ENCODE results near the gene CCDC27. TPM values are rescaled to one million over a fixed set of nuclear protein-coding genes. Genes with fewer than 3 reads are reported as not detected.
"Not testable (repeated sequence)": the region's sequence is repeated elsewhere in the genome, so short reads cannot be mapped to it uniquely, and the experiment has no call there.

Gene CCDC27
- total RNA-seq, 6 donors from 2014 or later = not detected

DNA sequence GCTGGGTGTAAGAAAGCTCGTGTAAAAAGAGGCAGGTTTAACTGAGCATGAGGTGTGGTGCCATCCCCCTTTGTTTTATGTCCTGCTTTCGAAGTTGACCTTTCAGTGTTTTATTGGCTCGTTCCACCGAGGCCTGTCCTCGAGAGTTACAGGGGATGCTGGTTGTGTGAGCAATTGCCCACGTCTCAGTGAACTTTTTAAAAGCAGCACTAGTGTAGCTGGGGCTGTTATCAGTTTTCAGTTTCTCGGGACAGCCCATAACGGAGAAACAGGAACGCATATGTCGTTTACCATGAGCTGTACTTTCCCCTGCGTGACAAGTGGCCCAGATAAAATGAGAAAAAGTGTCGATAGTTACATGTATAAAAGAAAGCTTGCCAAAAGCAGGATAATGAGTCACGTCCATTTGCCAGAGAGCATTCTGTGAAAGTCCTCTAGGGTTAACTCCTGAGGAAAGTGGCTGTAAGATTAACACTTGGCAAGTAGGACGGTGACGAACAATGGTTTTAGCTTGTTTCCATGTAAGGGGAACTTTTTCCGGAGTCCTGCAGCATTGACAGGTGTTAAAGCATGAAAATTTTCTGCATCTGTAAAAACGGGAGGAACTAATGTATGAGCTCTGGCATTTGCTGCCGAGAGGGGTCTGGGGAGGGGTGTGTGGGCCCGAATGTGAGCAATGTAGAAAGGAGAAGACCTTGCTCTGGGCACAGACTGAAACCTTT, 51.8 kb downstream of the CCDC27 start:
- H3K27ac ChIP-seq = no peak overlapping the region
- H3K36me3 ChIP-seq = no peaks in the 10 kb centered on the region
- WGBS, 2 donors = 74 to 76% methylated on average over 19 of the region's 19 CpGs
- ATAC-seq (ENCODE audit: low FRiP score in 2 of 2) (no peak), DNase-seq (no peak)
- no peaks in the 10 kb centered on the region for H3K27me3 ChIP-seq
- H3K9me3 ChIP-seq = no peaks in the 10 kb centered on the region
- H3K4me3 ChIP-seq = no peak overlapping the region
- H3K4me1 ChIP-seq = no peaks in the 10 kb centered on the region
- no peak for TF ChIP-seq POLR2A (IDR thresholded peaks at IDR 0.05)
- TF ChIP-seq POLR2AphosphoS5 (IDR thresholded peaks at IDR 0.05) = no peak
- TF ChIP-seq EP300 (IDR thresholded peaks at IDR 0.05) = no peak
- TF ChIP-seq, protein P1, sequence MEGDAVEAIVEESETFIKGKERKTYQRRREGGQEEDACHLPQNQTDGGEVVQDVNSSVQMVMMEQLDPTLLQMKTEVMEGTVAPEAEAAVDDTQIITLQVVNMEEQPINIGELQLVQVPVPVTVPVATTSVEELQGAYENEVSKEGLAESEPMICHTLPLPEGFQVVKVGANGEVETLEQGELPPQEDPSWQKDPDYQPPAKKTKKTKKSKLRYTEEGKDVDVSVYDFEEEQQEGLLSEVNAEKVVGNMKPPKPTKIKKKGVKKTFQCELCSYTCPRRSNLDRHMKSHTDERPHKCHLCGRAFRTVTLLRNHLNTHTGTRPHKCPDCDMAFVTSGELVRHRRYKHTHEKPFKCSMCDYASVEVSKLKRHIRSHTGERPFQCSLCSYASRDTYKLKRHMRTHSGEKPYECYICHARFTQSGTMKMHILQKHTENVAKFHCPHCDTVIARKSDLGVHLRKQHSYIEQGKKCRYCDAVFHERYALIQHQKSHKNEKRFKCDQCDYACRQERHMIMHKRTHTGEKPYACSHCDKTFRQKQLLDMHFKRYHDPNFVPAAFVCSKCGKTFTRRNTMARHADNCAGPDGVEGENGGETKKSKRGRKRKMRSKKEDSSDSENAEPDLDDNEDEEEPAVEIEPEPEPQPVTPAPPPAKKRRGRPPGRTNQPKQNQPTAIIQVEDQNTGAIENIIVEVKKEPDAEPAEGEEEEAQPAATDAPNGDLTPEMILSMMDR (IDR thresholded peaks at IDR 0.05) = no peak

DNA sequence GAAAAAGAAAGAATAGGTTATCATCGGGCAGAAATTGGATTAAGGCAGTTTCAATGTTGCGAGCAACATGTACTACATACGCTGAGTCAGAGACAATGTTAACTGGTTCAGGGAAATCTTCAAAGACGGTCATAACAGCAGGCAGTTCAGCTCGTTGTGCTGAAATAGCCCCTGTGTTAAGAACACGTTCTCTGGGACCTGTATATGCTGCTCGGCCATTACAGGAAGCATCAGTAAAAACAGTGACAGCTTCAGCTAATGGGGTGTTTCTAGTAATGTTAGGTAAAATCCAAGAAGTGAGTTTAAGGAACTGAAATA, 52.3 kb downstream of the CCDC27 start:
- 65 to 67% methylated on average over 7 of the region's 7 CpGs for WGBS, 2 donors
- H3K9me3 ChIP-seq; H3K4me1 ChIP-seq; H3K27me3 ChIP-seq; H3K27ac ChIP-seq; DNase-seq; ATAC-seq (ENCODE audit: low FRiP score in 2 of 2); H3K36me3 ChIP-seq; H3K4me3 ChIP-seq: not testable (repeated sequence)

DNA sequence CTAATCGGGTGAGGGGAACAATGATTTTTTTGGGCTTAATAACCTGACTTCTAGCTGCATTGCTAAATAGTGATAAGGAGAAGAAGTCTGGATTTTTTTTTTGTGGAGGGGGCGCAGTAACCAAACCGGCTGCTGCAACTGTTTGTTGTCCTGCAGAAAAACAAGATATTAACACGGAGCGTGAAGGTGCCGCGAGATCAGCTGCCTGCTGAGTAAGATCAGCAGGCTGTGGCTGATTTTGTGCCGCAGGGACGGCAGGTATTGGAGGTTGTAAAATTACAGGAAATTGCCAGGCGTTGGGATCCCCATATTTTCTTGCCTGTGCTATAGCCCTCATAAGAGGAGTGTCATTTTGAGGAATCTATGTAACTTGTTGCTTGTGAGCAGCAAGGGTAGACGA, 52.8 kb downstream of the CCDC27 start:
- Histone ChIP-seq H3K4me1 (no peaks in the 10 kb centered on the region), H3K36me3 (no peaks in the 10 kb centered on the region), H3K27ac (no peak overlapping the region), H3K4me3 (no peak overlapping the region), H3K9me3 (no peaks in the 10 kb centered on the region), H3K27me3 (no peaks in the 10 kb centered on the region)
- ATAC-seq (ENCODE audit: low FRiP score in 2 of 2) (no peak), DNase-seq (no peak)
- TF ChIP-seq POLR2A (IDR thresholded peaks at IDR 0.05) = no peak
- TF ChIP-seq POLR2AphosphoS5 (IDR thresholded peaks at IDR 0.05) = no peak
- TF ChIP-seq, protein P1 (IDR thresholded peaks at IDR 0.05) = no peak
- no peak for TF ChIP-seq EP300 (IDR thresholded peaks at IDR 0.05)
- 84 to 88% methylated on average over 11 of the region's 11 CpGs for WGBS, 2 donors

DNA sequence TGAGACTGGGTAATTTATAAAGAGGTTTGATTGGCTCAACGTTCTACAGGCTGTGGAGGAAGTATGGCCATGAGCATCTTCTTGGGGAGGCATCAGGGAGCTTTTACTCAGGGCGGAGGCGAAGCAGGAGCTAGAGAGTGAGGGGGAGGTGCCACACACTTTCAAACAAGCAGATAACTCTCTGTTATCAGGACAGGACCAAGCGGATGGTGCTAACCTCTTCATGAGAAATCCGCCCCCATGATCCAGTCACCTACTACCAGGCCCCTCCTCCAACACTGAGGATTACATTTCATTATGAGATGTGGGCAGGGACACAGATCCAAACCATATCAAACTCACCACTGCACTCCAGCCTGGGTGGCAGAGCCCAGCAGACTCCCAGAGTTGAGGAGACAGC, 55.5 kb downstream of the CCDC27 start:
- TF ChIP-seq, protein P1 (IDR thresholded peaks at IDR 0.05) = no peak
- no peak for TF ChIP-seq EP300 (IDR thresholded peaks at IDR 0.05)
- TF ChIP-seq POLR2AphosphoS5 (IDR thresholded peaks at IDR 0.05) = no peak
- TF ChIP-seq POLR2A (IDR thresholded peaks at IDR 0.05) = no peak
- ATAC-seq (ENCODE audit: low FRiP score in 2 of 2) = no peak
- Histone ChIP-seq H3K27ac (no peak overlapping the region), H3K36me3 (no peaks in the 10 kb centered on the region), H3K9me3 (no peaks in the 10 kb centered on the region), H3K4me1 (no peaks in the 10 kb centered on the region), H3K4me3 (no peak overlapping the region), H3K27me3 (no peaks in the 10 kb centered on the region)
- no peak for DNase-seq
- WGBS, 2 donors = 77 to 88% methylated on average over 4 to 5 of the region's 5 CpGs

DNA sequence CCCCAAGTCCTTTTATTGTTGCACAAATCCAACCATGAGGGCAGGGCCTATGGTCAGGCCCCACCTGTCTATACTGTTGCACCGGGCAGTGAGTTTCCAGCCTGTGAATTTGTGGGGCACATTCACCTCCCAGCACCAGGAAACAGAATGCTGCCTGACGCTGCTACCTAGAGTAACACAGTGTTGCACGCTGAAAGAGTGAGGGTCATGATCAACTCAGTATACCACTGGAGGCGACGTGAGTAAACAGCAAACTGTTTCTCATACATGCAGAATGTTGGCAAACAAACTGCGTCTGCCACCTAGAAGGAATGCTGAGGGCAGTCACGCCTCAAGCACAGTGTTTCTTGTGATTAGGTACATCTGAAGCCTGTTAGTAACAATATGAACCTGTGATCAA, 57.4 kb downstream of the CCDC27 start:
- no peak for TF ChIP-seq EP300 (IDR thresholded peaks at IDR 0.05)
- TF ChIP-seq POLR2AphosphoS5 (IDR thresholded peaks at IDR 0.05) = no peak
- TF ChIP-seq, protein P1 (IDR thresholded peaks at IDR 0.05) = no peak
- TF ChIP-seq POLR2A (IDR thresholded peaks at IDR 0.05) = no peak
- 66% methylated on average over 7 of the region's 7 CpGs for WGBS, 2 donors
- H3K4me1 ChIP-seq = no peaks in the 10 kb centered on the region
- H3K27me3 ChIP-seq = no peaks in the 10 kb centered on the region
- no peak overlapping the region for H3K27ac ChIP-seq
- no peak overlapping the region for H3K4me3 ChIP-seq
- ATAC-seq (ENCODE audit: low FRiP score in 2 of 2) (peak in 1 of 2 donors; percentile 17), DNase-seq (no peak)
- no peaks in the 10 kb centered on the region for H3K9me3 ChIP-seq
- peaks cover 3 to 11% (median 5%) of the 10 kb centered on the region in 4 donors for H3K36me3 ChIP-seq

DNA sequence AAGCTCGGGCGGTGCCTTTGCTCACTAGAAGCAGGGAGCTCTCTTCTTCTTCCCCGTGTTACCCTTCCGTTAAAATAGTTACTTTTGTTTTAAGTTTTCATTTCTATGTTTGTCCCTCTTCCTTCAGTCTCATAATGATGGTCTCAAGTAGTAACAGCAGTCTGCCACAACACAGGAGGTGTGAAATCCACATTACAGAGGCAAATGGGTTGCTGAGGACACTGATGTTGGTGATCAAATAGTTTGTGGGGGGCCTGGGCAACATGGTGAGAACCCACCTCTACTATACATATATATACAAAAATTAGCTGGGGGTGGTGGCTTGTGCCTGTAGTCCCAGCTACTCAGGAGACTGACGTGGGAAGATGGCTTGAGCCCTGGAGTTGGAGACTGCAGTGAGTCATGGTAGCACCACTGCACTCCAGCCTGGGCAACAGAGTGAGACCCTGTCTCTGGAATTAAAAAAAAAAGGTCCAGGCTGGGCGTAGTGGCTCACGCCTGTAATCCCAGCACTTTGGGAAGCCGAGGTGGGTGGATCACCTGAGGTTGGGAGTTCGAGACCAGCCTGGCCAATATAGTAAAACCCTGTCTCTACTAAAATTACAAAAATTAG, 58.0 kb downstream of the CCDC27 start:
- not testable (repeated sequence) for H3K4me1 ChIP-seq; DNase-seq; ATAC-seq (ENCODE audit: low FRiP score in 2 of 2); H3K4me3 ChIP-seq; H3K27ac ChIP-seq; H3K27me3 ChIP-seq; H3K9me3 ChIP-seq
- H3K36me3 ChIP-seq = peaks cover 6 to 17% (median 10%) of the 10 kb centered on the region in 4 donors
- 73 to 82% methylated on average over 9 of the region's 9 CpGs for WGBS, 2 donors
